SKM-1 (cell line): ENCODE results near the gene PRKCSH.
"Not testable (repeated sequence)": the region's sequence is repeated elsewhere in the genome, so short reads cannot be mapped to it uniquely, and the experiment has no call there.

ENCODE experiments used
- DNase-seq: peaks from one replicate; lab custom pipeline; 2025; ENCODE audit not compliant: unreplicated experiment; lab: John Stamatoyannopoulos, UW

Gene PRKCSH

DNA sequence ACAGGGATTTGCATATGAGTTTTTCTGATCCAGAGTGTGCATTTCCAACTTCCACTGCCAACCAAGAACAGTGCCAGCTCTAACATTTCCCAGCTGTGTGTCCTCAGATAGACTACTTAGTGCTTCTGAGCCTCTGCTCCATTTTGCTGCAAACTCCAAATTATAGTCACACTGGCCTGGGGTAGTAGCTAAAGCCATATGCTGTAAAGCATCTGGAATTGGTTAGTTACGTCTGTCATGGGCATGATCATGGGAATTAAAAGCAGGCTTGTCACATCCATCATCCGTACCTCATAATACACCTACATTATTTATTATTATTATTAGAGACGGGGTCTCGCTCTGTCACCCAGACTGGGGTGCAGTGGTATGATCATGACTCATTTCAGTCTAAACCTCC, 38.3 kb downstream of the PRKCSH start:
- no peak for DNase-seq

GRCh38 chr19:11475343-11475742, 39.9 kb downstream of the PRKCSH start:
- not testable (repeated sequence) for DNase-seq

- no peak for DNase-seq
Observed at GRCh38 chr19:11475861-11476260, 40.4 kb downstream of the PRKCSH start.

DNA sequence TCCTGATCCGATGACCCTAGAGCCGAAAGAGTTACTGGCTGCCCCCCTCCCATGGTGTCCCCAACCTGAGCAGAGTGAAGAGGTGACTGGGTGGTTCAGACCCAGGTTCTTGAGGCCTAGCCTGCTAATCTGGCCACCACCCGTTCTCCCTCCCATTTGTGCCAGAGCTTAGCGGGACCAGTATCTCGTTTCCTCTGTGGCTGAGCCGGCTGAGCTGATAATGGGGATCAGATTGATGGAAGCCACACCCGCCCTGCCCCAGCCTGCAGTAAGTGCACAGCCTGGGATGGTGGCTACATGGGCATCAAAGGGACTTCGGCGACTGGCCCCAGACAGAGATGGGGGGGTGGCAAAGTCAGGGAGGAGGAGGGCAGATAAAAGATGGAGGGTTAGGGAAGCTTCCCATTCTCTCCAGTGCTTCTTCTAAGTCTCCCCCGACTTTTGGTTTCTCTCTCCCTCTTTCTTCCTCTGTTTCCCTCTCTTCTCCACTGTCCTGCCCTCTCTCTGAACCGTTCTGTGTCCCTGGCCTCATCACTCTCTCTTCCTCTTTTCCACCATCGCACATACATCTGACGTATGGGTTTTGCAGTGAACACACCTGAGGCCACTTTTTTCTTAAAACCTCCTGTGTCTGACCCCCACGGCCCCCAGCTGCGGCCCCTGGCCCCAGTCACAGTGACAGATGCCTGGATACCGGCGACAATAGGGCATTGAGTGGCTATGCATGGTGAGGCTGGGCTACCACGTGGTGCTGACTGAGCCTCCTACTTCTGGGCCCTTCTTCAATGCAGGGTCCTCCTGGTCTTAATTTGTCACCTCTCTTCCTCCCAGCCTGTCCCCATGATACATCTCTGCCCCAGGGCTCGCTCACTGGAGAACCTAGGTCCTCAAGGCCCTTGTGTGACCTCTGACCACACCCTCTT, 43.0 kb downstream of the PRKCSH start:
- DNase-seq: no peak

DNA sequence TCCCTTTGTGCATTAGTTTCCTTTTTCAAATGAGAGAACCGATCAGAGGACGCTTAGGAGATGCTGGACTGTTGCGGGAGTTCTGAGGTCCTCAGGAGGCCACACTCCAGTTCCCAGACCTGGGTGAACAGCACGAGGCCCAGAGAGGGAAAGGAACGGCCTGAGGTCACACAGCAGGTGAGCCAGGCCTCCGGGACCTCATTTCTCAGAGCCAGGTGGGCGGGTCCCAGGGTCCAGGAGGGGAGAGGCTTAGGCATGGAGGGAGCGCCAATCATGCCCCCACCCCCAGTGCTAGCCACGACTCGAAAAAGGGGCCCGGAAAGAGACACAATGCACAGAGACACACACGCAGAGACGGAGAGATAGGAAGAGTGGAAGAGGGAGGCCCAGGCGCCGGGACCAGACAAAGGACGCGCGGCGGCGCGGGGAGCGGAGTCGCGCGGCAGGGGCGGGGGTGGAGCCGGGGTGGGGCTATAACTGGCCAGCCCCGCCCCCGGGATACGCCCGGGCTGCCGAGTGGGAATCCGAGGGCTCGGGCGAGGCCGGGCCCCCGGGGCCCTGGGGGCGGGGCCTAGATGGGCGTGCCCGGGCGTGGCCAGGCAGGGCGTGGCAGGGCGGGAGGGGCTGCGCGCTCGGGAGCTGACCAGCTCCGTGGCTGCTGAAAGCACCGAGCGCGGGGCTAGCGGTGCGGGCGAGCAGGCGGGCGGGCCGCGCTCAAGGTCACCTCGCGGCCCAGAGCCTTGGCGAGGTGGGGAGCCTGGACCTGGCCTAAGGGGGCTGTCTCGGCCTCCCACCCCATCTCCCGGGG, 43.9 kb downstream of the PRKCSH start:
- no peak for DNase-seq

DNA sequence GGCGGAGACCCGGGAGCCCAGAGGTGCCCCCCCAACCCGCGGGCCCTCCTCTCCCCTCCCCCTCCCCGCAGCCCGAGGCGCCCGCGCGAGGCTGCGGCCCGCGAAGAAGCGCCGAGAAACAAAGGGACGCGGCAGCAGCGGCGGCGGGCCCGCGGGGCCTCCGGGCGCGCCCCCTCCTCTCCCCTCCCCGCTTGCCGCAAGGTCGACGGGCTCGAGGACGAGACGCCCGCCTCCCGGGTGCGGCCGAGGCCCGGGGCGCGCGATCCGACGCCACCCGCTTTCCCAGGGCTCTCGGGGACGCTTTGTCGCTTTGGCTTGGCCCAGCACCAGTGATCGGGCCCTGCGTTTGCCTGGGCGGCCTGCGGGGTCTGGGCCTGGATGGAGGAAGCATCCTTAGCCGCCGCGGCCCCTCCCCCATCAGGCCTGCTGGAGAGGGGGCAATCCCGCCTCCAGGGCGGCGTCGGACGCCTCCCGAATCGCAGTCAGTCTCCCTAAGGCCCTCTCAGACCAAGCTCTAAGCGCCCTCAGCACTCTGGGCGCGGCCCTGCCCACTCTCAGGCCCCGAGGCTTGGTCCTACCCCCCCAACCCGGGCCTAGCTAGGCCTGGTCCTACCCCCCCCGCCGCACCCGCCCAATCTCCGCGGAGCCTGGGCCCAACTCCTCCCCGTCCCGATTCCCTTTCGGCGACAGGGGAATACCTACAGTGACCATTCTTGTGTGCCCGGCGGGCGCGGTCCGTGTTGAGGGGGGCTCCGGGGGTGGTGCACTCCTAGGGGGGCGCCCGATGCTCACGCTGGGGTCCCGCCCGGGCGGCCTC, 44.7 kb downstream of the PRKCSH start:
- DNase-seq: no peak

DNA sequence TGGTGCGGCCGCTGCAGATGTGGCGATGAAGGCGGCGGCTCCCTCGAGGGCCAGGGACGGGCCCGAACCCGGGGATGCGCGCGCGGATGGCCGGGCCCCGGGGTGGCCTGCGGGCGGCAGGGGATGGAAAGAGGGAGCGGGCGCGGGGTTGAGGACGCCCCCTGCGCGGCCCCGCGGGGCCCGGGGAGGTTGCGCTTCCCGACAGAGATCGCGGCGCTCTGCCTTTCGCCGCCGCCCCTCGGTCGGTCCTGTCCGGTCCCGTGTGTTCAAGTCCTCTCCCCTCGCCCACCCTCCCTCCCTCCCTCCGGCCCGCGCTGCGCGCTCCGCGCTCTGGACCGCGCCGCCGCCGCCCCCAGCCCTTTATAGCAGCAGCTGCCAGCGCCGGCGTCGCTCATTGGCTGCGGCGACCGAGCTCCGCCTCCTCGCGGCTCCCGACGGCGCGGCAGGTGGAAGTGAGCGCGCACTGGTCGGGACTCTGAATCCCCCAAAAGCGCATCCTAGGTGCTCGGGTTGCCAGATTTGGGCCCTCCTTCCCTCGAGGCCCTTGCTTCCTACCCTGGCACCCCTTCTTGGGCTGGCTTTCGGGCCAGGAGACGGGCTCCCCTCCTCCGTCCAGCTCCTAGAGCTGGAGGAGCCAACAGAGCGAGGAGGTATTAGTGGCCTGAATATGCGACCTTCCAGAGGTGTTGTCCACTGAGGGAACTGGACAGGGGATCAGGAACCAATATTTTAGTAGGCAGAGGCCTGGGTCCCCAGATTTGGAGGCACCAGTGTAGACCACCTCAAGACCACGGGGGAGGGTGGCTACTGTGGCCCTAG, 45.5 kb downstream of the PRKCSH start, which contains the start of gene ELAVL3:
Gene ELAVL3 (minus strand): TSS at position 332 of the 819 bp plus-strand sequence. CDS start 438 bp downstream, outside the sequence.
- no peak for DNase-seq

DNA sequence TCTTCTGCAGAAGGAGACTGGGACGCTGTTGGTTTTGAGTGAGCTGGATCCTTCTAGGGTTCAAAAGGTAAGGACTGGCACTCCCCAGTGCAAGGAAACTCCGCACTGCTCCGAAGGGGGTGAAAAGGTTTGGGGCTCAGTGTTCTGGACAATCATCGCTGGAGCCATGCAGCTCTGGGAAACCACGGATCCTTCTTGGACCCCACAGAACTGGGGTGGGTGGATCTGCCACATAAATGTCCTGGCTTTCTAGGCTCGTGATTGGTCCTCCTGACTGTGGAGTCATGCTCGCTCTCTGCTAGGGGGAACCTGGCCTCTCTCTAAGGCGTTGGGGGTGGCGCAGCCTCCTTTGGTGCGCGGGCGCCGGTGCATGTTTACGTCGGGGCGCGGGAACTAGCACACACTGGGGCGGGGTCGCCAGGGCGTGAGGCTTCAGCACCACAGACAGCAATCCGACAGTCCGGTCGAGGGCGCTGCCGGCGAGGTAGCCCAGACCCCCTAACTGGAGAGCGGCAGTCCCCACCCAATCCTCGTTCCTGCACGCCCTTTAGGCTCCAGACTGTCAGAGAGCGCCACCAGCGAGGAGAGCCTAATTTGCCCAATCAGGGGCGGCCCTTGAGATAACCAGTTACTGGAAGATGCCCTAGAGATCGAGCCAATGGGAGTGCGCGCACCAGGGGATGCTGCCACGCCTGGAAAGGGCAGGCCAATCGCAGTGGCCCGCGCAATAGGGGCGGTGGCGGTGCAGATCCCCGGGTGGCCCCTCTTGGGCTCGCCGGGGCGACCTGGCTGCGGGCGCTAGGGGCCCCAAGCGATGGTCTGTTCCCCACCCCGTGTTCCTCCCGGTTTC, 46.3 kb downstream of the PRKCSH start:
- DNase-seq: peak; percentile 53

DNA sequence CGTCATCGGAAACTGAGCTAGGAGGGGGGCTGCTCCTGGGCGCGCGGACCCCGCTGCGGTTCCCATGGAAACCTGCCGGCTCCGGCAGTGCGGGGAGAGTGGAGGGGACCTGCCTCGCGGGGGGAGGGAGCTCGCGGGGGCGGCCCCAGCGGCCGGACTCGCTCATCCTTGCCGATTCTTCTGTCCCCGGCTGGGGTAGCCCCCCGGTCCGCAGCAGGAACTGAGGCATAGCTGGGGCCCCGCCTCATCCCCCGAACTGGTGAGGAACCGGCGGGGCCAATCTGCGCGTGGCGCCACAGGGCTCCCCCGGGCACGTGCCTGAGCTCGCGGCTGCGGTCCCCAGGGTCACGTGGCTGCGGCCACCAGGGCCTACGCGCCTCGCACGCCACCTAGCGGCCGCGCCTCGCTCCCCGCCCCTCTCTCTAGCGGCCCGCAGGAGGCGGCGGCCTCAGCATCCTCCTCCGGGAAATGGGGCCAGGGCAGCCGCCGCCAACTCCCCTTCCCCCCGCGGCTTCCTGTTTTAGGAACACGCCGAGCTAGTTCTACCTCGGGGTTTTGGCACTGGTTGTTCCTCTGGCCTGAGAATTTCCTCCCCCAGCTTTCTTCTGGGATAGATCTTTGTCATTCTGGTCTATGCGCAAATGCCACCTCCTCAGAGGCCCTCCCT, 47.1 kb downstream of the PRKCSH start:
- DNase-seq: peak; percentile 79

- DNase-seq: no peak
Observed at GRCh38 chr19:11483366-11484111, 48.1 kb downstream of the PRKCSH start.

DNA sequence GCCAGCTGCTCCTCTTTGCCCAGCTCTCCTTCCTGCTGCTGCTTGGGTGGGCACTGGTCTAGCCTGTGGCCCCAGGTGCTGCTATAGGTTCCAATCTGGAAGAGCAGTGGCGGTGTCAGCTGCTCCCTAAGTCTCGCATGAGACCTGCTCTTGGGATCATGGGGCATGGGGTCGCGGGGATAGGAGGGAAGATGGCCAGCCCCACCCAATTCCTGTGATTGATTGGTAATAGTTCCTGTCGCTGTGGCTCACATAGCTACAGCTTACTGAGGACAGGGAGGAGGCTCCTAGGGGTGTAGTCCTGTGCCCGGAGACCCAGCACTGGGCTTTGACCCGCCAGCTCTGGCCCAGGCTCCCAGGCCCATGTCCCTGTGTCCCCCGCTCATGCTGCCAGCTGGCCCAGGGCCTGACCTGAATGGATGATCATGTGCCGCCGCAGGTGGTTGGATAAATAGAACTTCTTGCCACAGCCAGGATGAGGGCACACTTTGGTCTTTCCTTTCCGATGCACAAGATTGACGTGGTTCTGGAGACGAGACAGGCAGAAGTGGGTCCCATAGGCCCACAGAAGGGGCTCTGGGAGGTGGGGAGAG, 49.9 kb downstream of the PRKCSH start:
- DNase-seq: no peak

DNA sequence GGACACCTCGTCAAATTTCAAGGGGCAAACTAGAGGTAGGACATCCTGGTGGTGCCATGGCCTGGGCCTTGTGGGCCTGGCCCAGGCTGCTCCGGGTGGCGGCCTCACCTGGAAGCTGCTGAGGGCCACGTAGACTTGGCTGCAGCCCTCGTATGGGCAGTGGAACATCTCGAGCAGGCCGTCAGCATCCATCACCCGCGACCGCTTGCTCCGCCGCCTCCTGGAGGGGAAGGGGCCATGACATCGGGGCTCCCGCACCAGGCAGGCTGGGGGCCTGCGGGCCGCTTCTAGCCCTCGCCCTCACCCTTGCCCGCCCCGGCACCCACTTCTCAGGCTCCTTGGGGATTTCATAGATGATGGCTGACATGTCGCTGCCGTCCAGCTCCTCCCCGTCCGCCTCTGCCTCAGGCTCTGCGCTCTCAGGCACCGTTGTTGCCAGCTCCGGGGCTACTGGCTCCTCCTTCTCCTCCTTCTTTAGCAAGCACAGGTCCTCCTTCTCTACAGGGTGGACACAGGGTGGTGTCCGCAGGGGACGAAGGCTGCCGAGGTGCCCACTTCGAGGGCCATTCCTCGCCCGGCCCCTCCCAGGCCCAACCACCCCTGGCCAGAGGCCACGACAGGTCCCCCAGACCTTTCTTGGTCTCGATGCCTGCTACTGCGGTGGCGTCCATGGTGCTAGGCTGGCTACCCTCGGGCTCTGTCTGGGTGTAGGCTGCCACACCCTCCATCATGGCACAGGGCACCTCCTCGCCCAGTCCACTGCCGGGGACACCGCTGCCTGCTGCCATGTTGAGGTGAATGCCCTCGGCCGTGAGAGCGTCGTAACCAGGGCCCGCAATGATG, 51.4 kb downstream of the PRKCSH start:
- no peak for DNase-seq

DNA sequence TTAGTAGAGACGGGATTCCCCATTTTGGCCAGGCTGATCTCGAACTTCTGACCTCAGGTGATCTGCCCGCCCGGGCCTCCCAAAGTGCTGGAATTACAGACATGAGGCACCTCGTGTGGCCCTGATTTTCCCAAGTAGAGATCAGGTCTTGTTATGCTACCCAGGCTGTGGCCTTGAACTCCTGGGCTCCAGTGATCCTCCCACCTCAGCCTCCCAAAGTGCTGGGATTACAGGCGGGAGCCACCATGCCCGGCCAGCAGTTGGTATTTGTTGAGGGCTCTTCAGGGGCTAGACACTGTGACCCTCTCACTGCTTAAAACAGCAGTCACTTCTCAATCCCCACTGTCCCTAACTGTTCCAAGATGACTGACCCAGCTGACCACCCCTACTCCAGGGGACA, 53.9 kb downstream of the PRKCSH start:
- DNase-seq: no peak

DNA sequence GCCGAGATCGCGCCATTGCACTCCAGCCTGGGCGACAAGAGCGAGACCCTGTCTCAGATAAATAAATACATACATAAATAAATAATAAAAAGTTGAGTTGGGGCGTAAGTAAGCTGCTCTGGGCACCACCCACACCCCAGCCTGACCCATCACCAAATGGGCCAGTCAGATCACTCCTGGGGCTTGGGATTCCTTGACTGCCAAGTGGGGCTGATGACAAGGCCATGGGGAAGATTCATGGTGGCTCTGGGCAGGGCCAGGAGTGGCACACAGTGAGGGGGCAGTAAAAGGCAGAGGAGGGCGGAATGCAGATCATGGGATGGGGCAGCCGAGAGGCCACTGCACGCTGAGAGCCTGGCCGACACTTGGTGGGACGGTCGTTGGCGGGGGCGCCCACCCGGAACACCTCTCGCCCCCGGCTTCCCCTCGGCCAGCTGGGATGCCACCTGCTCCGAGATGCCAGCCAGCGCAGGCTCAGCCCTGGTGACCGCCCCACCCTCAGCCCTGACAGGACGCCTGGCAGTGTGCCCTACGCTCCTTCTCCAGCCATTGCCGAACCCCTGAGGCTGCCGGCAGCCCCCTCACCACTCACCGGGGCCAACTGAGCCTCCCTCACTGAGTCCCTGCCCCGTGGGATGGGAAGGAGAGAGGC, 59.3 kb downstream of the PRKCSH start:
- DNase-seq: no peak

GRCh38 chr19:11495481-11495880, 60.0 kb downstream of the PRKCSH start:
- no peak for DNase-seq

- DNase-seq: no peak
Observed at GRCh38 chr19:11495885-11496284, 60.5 kb downstream of the PRKCSH start.
